ENCODE measurements around the gene ABCC6.

DNA sequence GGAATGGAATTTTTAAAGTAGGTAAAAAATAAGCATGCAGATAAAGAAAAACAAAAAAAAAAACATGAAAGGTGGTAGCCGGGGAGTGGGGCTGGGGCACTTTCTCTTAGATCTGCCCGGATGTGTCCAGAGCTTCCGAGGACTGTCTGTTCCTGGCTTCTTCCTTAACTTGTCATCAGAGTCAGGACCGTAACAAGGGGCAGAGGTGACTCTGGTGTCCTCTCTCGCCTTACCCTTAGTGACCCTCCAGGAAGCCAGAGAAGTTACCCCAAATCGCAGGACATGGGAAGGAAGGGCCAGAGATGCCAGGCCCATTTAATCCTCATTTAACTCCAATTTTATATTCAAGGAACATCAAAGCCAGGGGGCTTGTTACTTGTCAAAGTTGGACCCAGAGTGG lies 115.5 kb downstream of the ABCC6 start:
- TF ChIP-seq GATA3 (IDR thresholded peaks at IDR 0.05; ENCODE audit: low read depth, low read length) (no peak), GATA2 (IDR thresholded peaks at IDR 0.05; ENCODE audit: low read depth, low read length) (no peak)

All from SH-SY5Y (cell line).